Liver (tissue), 9 donors: ENCODE measurements around the gene UBIAD1. TPM values are rescaled to one million over a fixed set of nuclear protein-coding genes. Genes with fewer than 3 reads are reported as not detected.

Experiments used
- DNase-seq: peaks from one replicate; pipeline ENCODE4 v3.0.0-alpha.2; 2017; ENCODE audit warnings: low spot score
- H3K27ac ChIP-seq, 2 donors: one replicate each; pipeline ENCODE4 v1.7.0; 2013; ENCODE audit warnings: inconsistent platforms in 2 of 2, low read length in 2 of 2, control low read depth in 1 of 2, low read depth in 1 of 2, mild to moderate bottlenecking in 1 of 2
- H3K27me3 ChIP-seq, 4 donors: one replicate each; pipeline versions ENCODE4 v1.6.1 to v1.7.0; 2013; ENCODE audit warnings: low read length in 3 of 4, inconsistent platforms in 1 of 4, mild to moderate bottlenecking in 1 of 4, moderate library complexity in 1 of 4; ENCODE audit not compliant: control insufficient read depth in 4 of 4, insufficient read depth in 4 of 4
- H3K36me3 ChIP-seq, 4 donors: one replicate each; pipeline versions ENCODE4 v1.6.1 to v1.7.0; 2013; ENCODE audit warnings: low read length in 3 of 4, mild to moderate bottlenecking in 3 of 4, low read depth in 1 of 4, moderate library complexity in 1 of 4; ENCODE audit not compliant: control insufficient read depth in 4 of 4, insufficient read depth in 3 of 4
- H3K4me1 ChIP-seq, 4 donors: one replicate each; pipeline versions ENCODE4 v1.6.1 to v1.7.0; 2013; ENCODE audit warnings: low read length in 3 of 4, mild to moderate bottlenecking in 3 of 4, moderate library complexity in 1 of 4; ENCODE audit not compliant: control insufficient read depth in 4 of 4, insufficient read depth in 4 of 4
- H3K4me3 ChIP-seq, 3 donors: one replicate each; pipeline versions ENCODE4 v1.6.1 to v1.7.0; 2013; ENCODE audit warnings: low read length in 3 of 3, control low read depth in 1 of 3, low read depth in 1 of 3, mild to moderate bottlenecking in 1 of 3
- H3K9ac ChIP-seq, 2 donors: one replicate each; pipeline ENCODE4 v1.7.0; 2013; ENCODE audit warnings: low read length in 2 of 2, mild to moderate bottlenecking in 2 of 2, moderate library complexity in 2 of 2, control low read depth in 1 of 2, low read depth in 1 of 2
- H3K9me3 ChIP-seq, 4 donors: one replicate each; pipeline versions ENCODE4 v1.6.1 to v1.7.0; 2013; ENCODE audit warnings: low read length in 3 of 4; ENCODE audit not compliant: control insufficient read depth in 4 of 4
- CTCF ChIP-seq: fragments of 150-350 bp; IDR thresholded peaks from 2 replicates; pipeline ENCODE4 v1.5.1; 2017; ENCODE audit warnings: improper control_type of control experiment, low read depth, low read length; ENCODE audit not compliant: missing input control
- FOXA1 ChIP-seq: IDR thresholded peaks from 2 replicates; pipeline ENCODE4 v1.6.1; 2016; ENCODE audit warnings: antibody characterized with exemption
- HNF4A ChIP-seq, 2 donors: conservative IDR thresholded peaks; 2 replicates each; pipeline ENCODE4 v1.6.1; 2016; ENCODE audit warnings: antibody characterized with exemption in 2 of 2, mild to moderate bottlenecking in 2 of 2
- HNF4G ChIP-seq: IDR thresholded peaks from 2 replicates; pipeline ENCODE4 v1.6.1; 2016; ENCODE audit warnings: antibody characterized with exemption
- JUND ChIP-seq, 2 donors: IDR thresholded peaks; 2 replicates each; pipeline ENCODE4 v1.6.1; 2016; ENCODE audit warnings: antibody characterized with exemption in 2 of 2
- NR2F2 ChIP-seq: IDR thresholded peaks from 2 replicates; pipeline ENCODE4 v1.6.1; 2016; ENCODE audit warnings: antibody characterized with exemption
- RAD21 ChIP-seq, 2 donors: IDR thresholded peaks; 2 replicates each; pipeline ENCODE4 v1.6.1; 2016; ENCODE audit warnings: antibody characterized with exemption in 2 of 2, mild to moderate bottlenecking in 2 of 2
- RXRA ChIP-seq, 2 donors: IDR thresholded peaks; 2 replicates each; pipeline ENCODE4 v1.6.1; 2017 to 2018; ENCODE audit warnings: antibody characterized with exemption in 2 of 2, mild to moderate bottlenecking in 1 of 2
- TAF1 ChIP-seq: conservative IDR thresholded peaks from 2 replicates; pipeline ENCODE4 v1.6.1; 2016; ENCODE audit warnings: antibody characterized with exemption, mild to moderate bottlenecking
- ZBTB33 ChIP-seq: IDR thresholded peaks from 2 replicates; pipeline ENCODE4 v1.6.1; 2016; ENCODE audit warnings: antibody characterized with exemption
- WGBS: extraction: QIAGEN DNeasy Blood & Tissue Kit; methylation state at CpG from one replicate; pipeline ENCODE4 v1.1.7; 2013; 5-methylcytosine and 5-hydroxymethylcytosine counted together
- polyA plus RNA-seq, 2 donors: library from polyadenylated mRNA; stranded (reverse) in 1 of 2; unstranded in 1 of 2; fragments of 200-250 nt in 1 of 2; fragments of >200 nt in 1 of 2; fragmentation: Nextera tagmentation in 1 of 2; extraction: Ambion mirVana in 1 of 2; gene quantifications; one replicate each; pipeline versions ENCODE4 v1.2.1 to v1.2.3, GENCODE V29; 2013 to 2015
- total RNA-seq, 2 donors: library from RNA; depleted of rRNA; stranded (reverse); fragments of >200 nt; gene quantifications; one replicate each; pipeline ENCODE4 v1.2.3, GENCODE V29; 2014
- donor health status: healthy.
- donor health status: healthy.
- donor health status: healthy.
- donor health status: healthy.
- donor health status: healthy.

The UBIAD1 gene
- total and polyA plus RNA-seq, 4 donors = 5.4 to 10.2 (median 8.9) TPM

GRCh38 chr1:11284784-11285183, 11.8 kb downstream of the UBIAD1 start (continued):
- no peak for TF ChIP-seq CTCF

GRCh38 chr1:11285883-11286734, 13.1 kb downstream of the UBIAD1 start:
- Histone ChIP-seq H3K4me1 (peaks cover 0 to 7% (median 0%) of the 10 kb centered on the region in 4 donors), H3K9ac (no peak overlapping the region), H3K27me3 (no peaks in the 10 kb centered on the region), H3K27ac (no peak overlapping the region), H3K36me3 (peaks cover 2 to 22% (median 17%) of the 10 kb centered on the region in 4 donors), H3K4me3 (no peak overlapping the region), H3K9me3 (no peaks in the 10 kb centered on the region)
- WGBS = 94% methylated on average over 7 of the region's 7 CpGs
- no peak for TF ChIP-seq JUND (IDR thresholded peaks at IDR 0.05)
- TF ChIP-seq FOXA1 = no peak
- TF ChIP-seq RXRA (IDR thresholded peaks at IDR 0.05) = no peak
- no peak for TF ChIP-seq HNF4A (conservative IDR thresholded peaks at IDR 0.05)
- TF ChIP-seq RAD21 (IDR thresholded peaks at IDR 0.05) = peak; percentile 38 to 44
- no peak for TF ChIP-seq HNF4G
- DNase-seq = no peak

GRCh38 chr1:11286735-11287410, 13.9 kb downstream of the UBIAD1 start:
- Histone ChIP-seq H3K27ac (no peak overlapping the region), H3K4me3 (no peak overlapping the region), H3K27me3 (no peaks in the 10 kb centered on the region), H3K9me3 (no peaks in the 10 kb centered on the region), H3K36me3 (peaks cover 2 to 22% (median 17%) of the 10 kb centered on the region in 4 donors), H3K4me1 (peaks cover 0 to 7% (median 0%) of the 10 kb centered on the region in 4 donors), H3K9ac (no peak overlapping the region)
- no peak for TF ChIP-seq NR2F2
- no peak for DNase-seq
- 97% methylated on average over 3 of the region's 3 CpGs for WGBS

- H3K4me3 ChIP-seq = no peak overlapping the region
- no peak overlapping the region for H3K9ac ChIP-seq
- peaks cover 2 to 22% (median 15%) of the 10 kb centered on the region in 4 donors for H3K36me3 ChIP-seq
- H3K27ac ChIP-seq = peak overlapping the region in 1 of 2 donors; percentile 8
- peaks cover 0 to 15% (median 1%) of the 10 kb centered on the region in 4 donors for H3K4me1 ChIP-seq
- WGBS = 73% methylated on average over 5 of the region's 5 CpGs
- TF ChIP-seq TAF1 (no peak), ZBTB33 (no peak)
- no peak for DNase-seq
- H3K9me3 ChIP-seq = no peaks in the 10 kb centered on the region
- no peaks in the 10 kb centered on the region for H3K27me3 ChIP-seq
These were observed 16.1 kb downstream of the UBIAD1 start for GRCh38 chr1:11289064-11289463.
